NCI-H345 (cell line): ENCODE data around the gene PPP6R3.

Source experiments
- DNase-seq: peaks from one replicate; lab custom pipeline; 2025; lab: John Stamatoyannopoulos, UW

PPP6R3 gene

GRCh38 chr11:68495220-68495729 is 34.7 kb downstream of the PPP6R3 start:
- DNase-seq: no peak

DNA sequence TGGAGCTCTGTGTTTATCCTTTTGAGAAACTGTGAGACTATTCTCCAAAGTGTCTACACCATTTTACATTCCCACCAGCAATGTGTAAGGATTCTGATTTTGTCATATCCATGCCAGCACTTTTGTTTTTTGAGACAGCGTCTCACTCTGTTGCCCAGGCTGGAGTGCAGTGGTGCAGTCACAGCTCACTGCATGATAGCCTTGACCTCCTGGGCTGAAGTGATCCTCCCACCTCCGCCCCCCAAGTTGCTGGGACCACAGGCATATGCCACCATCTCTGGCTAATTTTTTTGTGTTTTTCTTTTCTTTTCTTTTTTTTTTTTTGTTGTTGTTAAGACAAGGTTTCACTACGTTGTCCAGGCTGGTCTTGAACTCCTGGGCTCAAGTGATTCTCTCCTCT is 35.3 kb downstream of the PPP6R3 start:
- no peak for DNase-seq

- no peak for DNase-seq
Measured at GRCh38 chr11:68497761-68498160, 37.2 kb downstream of the PPP6R3 start.

- DNase-seq: no peak
Measured at GRCh38 chr11:68498321-68498720, 37.8 kb downstream of the PPP6R3 start.

DNA sequence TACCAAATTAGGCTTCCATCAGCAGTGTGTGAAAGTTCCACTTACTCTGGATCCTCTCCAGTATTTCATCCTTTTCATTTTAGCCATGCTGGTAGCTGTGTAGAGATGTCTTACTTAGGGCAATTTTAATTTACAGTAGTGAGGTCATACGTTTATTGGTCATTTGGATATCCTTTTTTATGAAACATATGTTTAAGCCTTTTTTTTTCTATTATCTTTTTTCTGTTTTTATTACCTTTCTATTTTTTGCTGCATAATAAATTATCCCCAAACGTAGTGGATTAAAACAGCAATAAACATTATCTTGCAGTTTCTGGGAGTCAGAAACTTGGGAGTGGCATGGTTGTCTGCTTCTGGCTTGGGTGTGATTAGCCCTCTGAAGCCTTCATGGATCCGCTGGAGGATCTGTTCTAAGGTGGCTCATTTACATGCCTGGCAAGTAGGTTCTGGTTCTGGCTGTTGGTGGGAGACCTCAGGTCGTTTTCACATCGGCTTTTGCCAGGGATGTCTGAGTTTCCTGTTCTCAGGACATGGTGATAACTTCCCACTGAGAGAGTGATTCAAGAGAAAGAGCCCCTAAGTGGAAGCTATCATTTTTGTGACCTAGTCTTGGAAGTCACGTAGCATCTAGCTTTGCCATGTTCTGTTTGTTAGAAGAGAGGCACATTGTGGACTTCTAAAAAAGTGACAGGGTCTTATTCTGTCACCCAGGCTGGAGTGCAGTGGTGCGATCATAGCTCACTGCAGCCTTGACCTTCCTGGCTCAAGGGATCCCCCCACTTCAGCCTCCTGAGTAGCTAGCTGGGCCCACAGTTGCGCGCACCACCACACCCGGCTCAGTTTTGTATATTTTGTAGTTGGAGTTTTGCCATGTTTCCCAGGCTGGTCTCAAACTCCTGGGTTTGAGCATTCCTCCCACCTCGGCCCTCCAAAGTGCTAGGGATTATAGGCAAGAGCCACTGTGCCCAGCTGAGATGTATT is 38.6 kb downstream of the PPP6R3 start:
- no peak for DNase-seq

DNA sequence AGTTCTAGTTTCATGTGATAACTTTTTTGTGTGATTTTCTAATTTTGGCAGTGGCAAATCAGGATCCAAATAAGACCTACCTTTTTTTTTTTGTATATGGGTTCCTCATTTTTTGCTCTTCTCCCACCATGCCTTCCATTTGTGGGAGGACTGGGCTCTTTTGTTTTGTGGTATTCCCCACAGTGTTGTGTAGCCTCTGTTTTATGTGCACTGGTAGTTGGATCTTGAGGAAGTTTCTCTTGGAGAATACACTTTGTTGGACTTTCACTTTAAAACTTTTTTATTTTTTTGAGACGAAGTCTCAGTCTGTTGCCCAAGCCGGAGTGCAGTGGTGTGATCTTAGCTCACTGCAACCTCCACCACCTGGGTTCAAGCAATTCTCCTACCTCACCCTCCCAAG is 39.7 kb downstream of the PPP6R3 start:
- no peak for DNase-seq

DNA sequence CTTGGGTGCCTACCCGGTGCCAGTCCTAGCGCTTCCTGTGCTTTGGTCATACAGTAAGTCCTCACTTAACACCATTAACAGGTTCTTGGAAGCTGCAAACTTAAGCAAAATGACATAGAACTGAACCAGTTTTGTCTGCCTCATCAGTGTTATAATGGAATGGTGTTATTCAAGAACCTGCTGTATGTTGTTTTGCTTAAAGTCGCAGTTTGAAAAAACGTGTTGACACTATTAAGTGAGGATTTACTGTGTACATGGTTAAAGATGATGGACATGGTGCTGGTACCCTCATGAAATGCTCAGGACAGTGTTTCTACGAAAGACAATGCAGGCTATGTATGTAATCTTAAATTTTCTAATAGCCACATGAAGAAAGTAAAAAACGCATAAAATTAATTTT is 41.3 kb downstream of the PPP6R3 start:
- DNase-seq: no peak

GRCh38 chr11:68503251-68503687 is 42.7 kb downstream of the PPP6R3 start:
- DNase-seq: no peak

DNA sequence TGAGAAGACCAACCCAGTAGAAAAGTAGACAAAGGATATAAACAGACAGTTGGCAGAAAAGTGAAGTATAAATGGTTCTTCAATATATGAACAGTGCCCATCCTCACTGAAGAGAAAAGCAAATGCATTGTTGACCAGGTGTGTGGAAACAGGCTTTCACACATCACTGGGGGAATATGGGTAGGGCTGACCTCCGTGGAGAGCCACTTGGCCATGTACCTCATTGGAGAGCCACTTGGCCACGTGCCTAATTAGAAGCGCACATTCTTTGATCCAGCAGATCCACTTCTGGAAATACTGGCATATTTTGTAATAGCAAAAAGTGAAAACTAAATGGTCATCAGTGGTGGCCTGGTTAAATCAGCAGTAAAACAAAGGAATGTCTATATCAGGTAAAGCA is 43.2 kb downstream of the PPP6R3 start:
- peak; percentile 29 for DNase-seq

- DNase-seq: peak; percentile 24
Measured at GRCh38 chr11:68504432-68505066, 44.0 kb downstream of the PPP6R3 start.

DNA sequence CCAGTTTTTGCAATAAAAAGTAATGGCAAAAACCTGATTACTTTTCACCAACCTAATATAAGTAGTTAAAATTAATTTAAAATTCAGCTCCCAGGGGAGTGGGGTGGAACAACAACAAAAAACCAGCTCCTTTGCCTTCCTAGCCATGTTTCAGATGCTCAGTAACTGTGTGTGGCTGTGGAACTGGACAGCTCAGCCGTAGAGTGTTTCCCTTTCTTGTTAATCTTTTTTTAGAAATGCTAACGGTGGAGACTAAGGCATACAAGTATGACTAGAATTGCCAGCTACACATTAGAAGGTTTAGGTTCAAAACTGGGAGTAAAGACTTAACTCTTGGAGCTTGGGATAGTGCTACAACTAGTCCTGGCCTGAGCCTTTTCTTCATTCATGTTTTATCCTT is 45.0 kb downstream of the PPP6R3 start:
- DNase-seq: no peak

DNA sequence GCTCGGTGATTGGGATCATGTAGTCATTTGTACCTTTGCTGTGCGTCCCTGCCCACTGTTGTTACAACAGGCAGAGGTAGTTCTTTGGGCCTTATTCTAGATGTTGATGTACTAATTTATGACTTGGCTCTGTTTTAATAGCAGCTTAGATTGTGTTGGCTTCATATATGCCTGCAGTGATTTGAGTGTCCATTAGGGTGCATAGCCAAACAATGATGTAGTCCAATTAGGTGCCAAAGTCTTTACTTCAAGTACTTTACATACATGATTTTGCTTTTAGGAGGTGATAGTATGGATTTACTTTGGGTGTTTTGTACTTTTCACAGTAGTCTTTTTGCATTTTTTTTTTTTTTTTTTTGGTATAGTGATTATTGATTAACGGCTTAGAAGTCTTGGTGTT is 46.4 kb downstream of the PPP6R3 start:
- no peak for DNase-seq

DNA sequence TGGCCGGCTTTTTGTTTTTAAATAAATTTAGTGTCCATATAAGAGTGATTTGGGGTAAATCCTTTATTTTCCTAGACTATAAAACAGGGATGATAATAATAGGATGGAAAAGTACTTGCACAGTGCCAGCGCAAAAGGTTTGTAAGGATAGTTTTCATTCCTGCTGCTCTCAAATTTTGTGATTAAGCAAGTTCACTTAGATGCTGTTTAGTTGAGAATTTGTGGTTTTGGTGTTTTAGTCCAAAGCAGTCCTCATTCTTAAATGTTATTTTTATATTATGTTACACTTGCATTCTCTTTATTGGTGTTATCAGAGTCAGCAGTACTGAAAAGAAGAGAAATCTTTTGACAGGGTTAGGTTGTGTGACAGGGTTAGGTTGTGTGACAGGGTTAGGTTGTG is 47.9 kb downstream of the PPP6R3 start:
- no peak for DNase-seq

GRCh38 chr11:68509066-68509465 is 48.5 kb downstream of the PPP6R3 start:
- no peak for DNase-seq

- no peak for DNase-seq
Measured at GRCh38 chr11:68513930-68514487, 53.5 kb downstream of the PPP6R3 start.

GRCh38 chr11:68517121-68517741 is 56.7 kb downstream of the PPP6R3 start:
- DNase-seq: no peak

- no peak for DNase-seq
Measured at GRCh38 chr11:68518191-68518590, 57.6 kb downstream of the PPP6R3 start.

GRCh38 chr11:68521969-68522652 is 61.6 kb downstream of the PPP6R3 start:
- DNase-seq: no peak

GRCh38 chr11:68523033-68523432 is 62.5 kb downstream of the PPP6R3 start:
- DNase-seq: no peak

- DNase-seq: no peak
Measured at GRCh38 chr11:68523743-68524142, 63.2 kb downstream of the PPP6R3 start.

- no peak for DNase-seq
Measured at GRCh38 chr11:68524213-68524612, 63.7 kb downstream of the PPP6R3 start.

- DNase-seq: no peak
Measured at GRCh38 chr11:68524681-68525080, 64.1 kb downstream of the PPP6R3 start.
